Calu3 (cell line): ENCODE measurements around the gene SLC7A4. TPM values are rescaled to one million over a fixed set of nuclear protein-coding genes. Genes with fewer than 3 reads are reported as not detected.

Experiments used
- BruUV-seq: library from RNA; stranded (reverse); fragments of 400-500 nt; replicated peaks from 2 replicates; lab custom pipeline; 2021; lab: Mats Ljungman, UMichigan
- CTCF ChIA-PET: fragments of 300-600 bp; sonication (Branson Sonifier 250); formaldehyde crosslinking; loops from one replicate; lab custom pipeline; 2022; ENCODE audit warnings: antibody characterized with exemption; lab: Charles Lee
- DNase-seq: peaks from one replicate; pipeline ENCODE4 v3.0.0; 2022
- H3K27ac Mint-ChIP-seq: one replicate; pipeline ENCODE4 v1.8.0; 2022; ENCODE audit warnings: mixed read lengths; ENCODE audit not compliant: unreplicated experiment
- H3K27me3 Mint-ChIP-seq: one replicate; pipeline ENCODE4 v1.8.0; 2022; ENCODE audit warnings: mixed read lengths; ENCODE audit not compliant: unreplicated experiment
- H3K36me3 Mint-ChIP-seq: one replicate; pipeline ENCODE4 v1.8.0; 2022; ENCODE audit warnings: mild to moderate bottlenecking, moderate library complexity, mixed read lengths; ENCODE audit not compliant: insufficient read depth, unreplicated experiment
- H3K4me1 Mint-ChIP-seq: one replicate; pipeline ENCODE4 v1.8.0; 2022; ENCODE audit warnings: mild to moderate bottlenecking, low read depth, mixed read lengths; ENCODE audit not compliant: unreplicated experiment
- H3K4me3 Mint-ChIP-seq: one replicate; pipeline ENCODE4 v1.8.0; 2022; ENCODE audit warnings: mild to moderate bottlenecking, low read depth, moderate library complexity, mixed read lengths; ENCODE audit not compliant: unreplicated experiment
- H3K9me3 Mint-ChIP-seq: one replicate; pipeline ENCODE4 v1.8.0; 2022; ENCODE audit warnings: low read depth, mixed read lengths; ENCODE audit not compliant: unreplicated experiment
- intact Hi-C: fragments of 100-400 bp; cut with micrococcal nuclease; formaldehyde crosslinking; loops from one replicate; pipeline ENCODE4 v1.10.0; 2022; ENCODE audit not compliant: unreplicated experiment
- total RNA-seq: library from RNA; stranded (reverse); gene quantifications from 2 replicates; pipeline ENCODE4 v1.2.3, GENCODE V29; 2022
- TF ChIP-seq, protein P1 (sequence below): fragments of 200-600 bp; IDR thresholded peaks from one replicate; pipeline ENCODE4 v1.8.0; 2022; ENCODE audit warnings: antibody characterized with exemption; ENCODE audit not compliant: unreplicated experiment

The SLC7A4 gene
- total RNA-seq, 1 experiment from 2014 or later = 0.14 TPM

DNA sequence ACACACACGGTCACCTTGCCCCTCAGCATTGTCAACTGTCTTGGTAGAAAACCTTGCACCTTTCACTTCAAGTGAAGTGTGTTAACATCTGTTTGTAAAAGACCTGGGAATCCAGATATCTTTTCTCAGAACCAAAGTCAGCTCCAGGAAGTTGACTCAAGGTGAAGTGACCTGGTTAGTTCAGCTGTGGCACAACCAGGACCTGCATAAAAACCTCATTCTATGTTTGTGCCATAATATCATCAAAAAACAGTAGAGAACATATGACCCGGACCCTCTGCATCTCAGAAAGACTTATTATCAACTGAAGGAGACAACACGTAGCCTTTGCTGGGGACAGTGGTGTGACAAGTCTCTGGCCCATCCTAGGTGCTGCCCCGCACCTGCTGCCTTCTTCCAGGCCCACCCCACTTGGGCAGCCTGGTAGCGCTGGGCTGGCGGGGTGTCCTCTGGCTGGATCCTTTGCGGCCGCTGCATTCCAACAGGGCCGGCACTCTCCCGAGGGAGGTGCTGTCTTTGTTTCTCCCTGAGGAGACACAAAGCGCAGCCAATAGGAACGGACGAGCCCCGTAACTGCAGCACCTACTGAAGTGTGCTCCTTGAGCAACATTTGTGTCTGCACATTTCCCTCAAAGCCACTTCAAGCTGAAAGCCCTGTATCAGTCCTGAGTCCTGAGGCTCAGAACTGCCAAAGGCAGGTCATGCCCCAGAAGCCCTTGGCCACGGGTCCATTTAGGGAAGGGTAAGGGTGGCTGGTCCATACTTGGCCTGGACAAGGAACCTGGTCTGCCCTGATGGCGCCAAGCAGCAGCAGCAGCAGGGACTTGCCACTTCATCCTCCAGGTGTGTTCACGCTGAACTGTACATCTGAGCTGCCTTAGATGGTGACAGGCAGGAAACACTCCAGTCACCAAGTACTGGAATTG is 38.6 kb upstream of the SLC7A4 start:
- no peaks in the 10 kb centered on the region for H3K9me3 Mint-ChIP-seq
- H3K4me3 Mint-ChIP-seq = no peak overlapping the region
- TF ChIP-seq, protein P1, sequence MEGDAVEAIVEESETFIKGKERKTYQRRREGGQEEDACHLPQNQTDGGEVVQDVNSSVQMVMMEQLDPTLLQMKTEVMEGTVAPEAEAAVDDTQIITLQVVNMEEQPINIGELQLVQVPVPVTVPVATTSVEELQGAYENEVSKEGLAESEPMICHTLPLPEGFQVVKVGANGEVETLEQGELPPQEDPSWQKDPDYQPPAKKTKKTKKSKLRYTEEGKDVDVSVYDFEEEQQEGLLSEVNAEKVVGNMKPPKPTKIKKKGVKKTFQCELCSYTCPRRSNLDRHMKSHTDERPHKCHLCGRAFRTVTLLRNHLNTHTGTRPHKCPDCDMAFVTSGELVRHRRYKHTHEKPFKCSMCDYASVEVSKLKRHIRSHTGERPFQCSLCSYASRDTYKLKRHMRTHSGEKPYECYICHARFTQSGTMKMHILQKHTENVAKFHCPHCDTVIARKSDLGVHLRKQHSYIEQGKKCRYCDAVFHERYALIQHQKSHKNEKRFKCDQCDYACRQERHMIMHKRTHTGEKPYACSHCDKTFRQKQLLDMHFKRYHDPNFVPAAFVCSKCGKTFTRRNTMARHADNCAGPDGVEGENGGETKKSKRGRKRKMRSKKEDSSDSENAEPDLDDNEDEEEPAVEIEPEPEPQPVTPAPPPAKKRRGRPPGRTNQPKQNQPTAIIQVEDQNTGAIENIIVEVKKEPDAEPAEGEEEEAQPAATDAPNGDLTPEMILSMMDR = no peak
- no peak for DNase-seq
- H3K36me3 Mint-ChIP-seq = no peaks in the 10 kb centered on the region
- peaks cover 37% of the 10 kb centered on the region for H3K27me3 Mint-ChIP-seq
- H3K4me1 Mint-ChIP-seq = no peaks in the 10 kb centered on the region
- intact Hi-C loops = no loop called here
- no peak overlapping the region for H3K27ac Mint-ChIP-seq
- CTCF ChIA-PET = no interaction called here
- no TSS peak for BruUV-seq

DNA sequence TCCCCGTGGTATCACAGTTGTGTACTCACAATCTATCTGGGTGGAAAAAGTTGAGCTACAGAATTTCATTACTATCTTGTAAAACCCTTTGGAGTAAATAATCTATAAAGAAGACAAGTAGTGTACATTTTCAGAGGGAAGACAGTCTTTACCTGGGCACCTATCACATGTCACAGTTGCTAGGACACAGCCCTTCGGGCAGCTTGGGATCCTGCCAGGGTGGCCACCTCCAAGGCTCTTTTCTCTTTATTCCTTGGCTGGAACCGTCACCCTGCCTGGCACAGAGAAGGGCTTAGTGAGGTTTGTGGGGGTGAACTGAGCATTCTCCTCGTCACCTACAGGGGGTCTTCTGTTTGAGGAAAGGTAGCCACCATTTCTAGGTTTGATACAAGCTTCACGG is 37.0 kb upstream of the SLC7A4 start:
- Mint-ChIP-seq H3K4me1 (no peaks in the 10 kb centered on the region), H3K27me3 (peaks cover 51% of the 10 kb centered on the region), H3K36me3 (no peaks in the 10 kb centered on the region), H3K27ac (no peak overlapping the region), H3K4me3 (no peak overlapping the region), H3K9me3 (no peaks in the 10 kb centered on the region)
- DNase-seq = no peak
- BruUV-seq = no TSS peak
- intact Hi-C loops = no loop called here
- CTCF ChIA-PET = interaction anchor here (0.6 kb wide), 1 partner anchor 108 kb away, joined by 3 read pairs; no protein-coding TSS in a partner anchor
- TF ChIP-seq, protein P1 = no peak

DNA sequence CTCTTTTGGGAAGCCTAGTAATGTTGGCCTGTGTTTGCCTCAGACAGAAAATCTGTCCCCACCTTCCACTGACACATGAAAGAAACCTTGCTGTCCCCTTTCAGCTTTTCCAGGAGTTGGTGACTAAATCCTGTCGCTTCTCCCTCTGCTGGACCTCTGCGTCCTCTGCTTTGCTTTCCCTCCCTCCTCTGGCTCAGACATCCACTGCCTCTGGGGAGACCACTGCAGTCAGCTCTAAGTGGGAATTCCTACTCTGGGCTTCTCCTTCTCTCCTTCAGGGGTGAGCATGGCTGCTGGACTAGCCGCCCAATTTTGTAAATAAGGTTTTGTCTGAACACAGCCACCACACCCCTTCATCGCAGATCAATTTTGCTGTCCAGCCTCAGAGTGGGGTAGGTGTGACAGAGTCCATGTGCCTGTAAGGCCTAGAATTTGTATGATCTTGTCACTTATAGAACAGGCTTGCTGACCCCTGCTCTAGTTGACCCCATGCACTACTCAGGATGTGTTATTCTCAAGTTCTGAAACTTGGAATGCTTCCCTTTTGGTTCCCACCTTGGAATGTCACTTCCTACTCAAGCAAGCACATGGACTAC is 36.4 kb upstream of the SLC7A4 start:
- no TSS peak for BruUV-seq
- Mint-ChIP-seq H3K9me3 (no peaks in the 10 kb centered on the region), H3K27me3 (peaks cover 51% of the 10 kb centered on the region), H3K36me3 (no peaks in the 10 kb centered on the region), H3K4me1 (no peaks in the 10 kb centered on the region), H3K4me3 (no peak overlapping the region), H3K27ac (no peak overlapping the region)
- TF ChIP-seq, protein P1 = no peak
- intact Hi-C loops = no loop called here
- no peak for DNase-seq
- CTCF ChIA-PET = no interaction called here

DNA sequence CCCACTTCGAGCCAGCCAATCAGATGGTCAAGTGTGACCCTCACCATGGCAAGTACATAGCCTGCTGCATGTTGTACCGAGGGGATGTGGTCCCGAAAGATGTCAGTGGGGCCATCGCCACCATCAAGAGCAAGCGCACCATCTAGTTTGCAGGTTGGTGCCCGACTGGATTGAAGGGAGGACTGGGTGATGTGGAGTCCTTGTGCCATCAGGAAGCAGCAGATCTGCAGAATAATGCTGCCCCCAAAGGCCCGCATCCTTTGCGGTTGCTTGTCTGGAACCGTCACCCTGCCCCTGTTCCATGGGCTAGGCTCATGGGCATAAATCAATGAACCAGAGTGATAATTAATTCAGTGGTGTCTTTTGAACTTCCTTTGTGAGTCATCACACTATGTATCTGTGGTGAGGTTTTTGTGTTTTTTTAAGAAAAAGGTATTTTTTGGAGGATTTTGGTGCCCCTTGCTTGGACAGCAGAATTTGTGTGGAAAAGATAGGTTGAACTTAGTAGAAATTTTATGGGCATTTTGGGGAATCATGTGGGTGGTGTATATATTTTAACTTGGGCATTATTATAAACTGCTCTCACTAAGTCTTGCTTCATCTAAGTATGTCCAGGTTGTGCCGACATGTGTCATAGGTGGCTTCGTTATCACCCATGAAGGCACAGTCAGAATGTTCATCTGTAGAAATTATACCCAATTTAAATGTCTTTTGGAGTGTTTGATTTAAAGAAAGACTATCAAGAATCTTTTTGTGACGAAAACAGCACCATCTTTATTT is 35.7 kb upstream of the SLC7A4 start:
- no TSS peak for BruUV-seq
- H3K27ac Mint-ChIP-seq = no peak overlapping the region
- H3K36me3 Mint-ChIP-seq = no peaks in the 10 kb centered on the region
- H3K27me3 Mint-ChIP-seq = peaks cover 51% of the 10 kb centered on the region
- H3K4me3 Mint-ChIP-seq = no peak overlapping the region
- CTCF ChIA-PET = no interaction called here
- intact Hi-C loops = no loop called here
- no peak for DNase-seq
- H3K9me3 Mint-ChIP-seq = no peaks in the 10 kb centered on the region
- no peaks in the 10 kb centered on the region for H3K4me1 Mint-ChIP-seq
- TF ChIP-seq, protein P1 = no peak
